Measurements from ENCODE around the gene STX8.
"Not testable (repeated sequence)": the region's sequence is repeated elsewhere in the genome, so short reads cannot be mapped to it uniquely, and the experiment has no call there.

STX8 gene

DNA sequence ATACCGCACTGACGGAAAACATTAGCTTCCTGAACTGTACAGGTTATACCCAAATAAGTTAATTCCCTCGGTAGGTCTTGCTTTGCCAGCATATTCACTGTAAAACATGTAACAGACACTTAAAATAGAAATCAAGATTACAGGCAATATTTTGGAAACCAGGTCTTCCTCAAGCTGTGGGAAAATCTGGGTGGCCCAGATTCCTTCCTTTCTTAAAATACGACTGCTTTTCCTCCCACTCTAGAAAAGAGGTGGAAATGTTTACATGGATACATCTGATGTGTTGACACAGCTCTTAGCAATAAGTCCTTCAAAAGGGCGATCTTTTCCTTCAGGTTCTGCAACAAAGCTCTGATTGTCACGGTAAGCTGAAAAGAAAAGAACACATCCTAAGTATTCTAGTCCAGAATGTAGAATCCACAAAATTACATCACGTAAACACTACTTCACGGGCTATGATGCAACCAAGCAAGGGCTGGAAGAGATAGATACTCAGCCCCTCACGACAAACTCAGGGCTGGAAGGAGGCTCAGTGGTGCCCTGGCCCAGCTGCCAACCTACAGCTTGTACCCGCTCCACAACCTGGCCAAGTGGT, 18.4 kb downstream of the STX8 start:
- in situ Hi-C loops (cut with HindIII; ENCODE audit: low sequenced_read_pairs) = no loop called here

DNA sequence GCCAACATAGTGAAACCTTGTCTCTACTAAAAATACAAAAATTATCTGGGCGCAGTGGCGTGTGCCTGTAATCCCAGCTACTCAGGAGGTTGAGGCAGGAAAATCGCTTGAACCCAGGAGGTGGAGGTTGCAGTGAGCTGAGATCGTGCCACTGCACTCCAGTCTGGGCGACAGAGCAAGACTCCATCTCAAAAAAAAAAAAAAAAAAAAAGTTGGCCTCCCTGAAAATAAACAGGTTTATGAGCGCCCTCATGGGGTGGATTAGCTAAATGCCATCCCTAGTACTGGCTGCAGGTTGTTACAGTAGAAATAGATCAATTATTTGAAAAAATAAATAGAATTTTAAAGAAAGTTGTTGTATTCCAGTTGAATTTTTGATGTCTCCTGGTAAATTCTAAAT, 20.9 kb downstream of the STX8 start:
- in situ Hi-C loops (cut with HindIII; ENCODE audit: low sequenced_read_pairs) = not testable (repeated sequence)

- in situ Hi-C loops (cut with HindIII; ENCODE audit: low sequenced_read_pairs) = no loop called here
These were observed 22.0 kb downstream of the STX8 start for GRCh38 chr17:9553596-9553995.

DNA sequence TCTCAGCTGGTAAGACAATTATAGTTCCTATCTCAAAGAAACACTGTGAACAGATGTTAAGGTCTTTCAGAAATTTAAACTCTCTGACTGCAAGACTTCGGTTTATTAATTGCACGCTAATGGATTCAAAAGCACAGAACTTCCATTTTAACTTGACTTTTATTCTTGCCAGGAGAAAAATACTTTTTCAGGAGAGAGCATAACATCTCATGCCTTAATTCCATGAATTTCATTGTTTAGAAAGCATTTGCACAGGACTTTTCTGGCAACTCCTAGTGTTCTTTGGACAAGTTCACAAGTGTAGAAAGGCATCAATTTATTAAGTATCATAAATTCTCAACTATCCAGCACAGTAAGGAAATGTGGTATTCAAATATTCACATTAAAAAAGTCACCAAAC, 22.4 kb downstream of the STX8 start:
- in situ Hi-C loops (cut with HindIII; ENCODE audit: low sequenced_read_pairs) = no loop called here

DNA sequence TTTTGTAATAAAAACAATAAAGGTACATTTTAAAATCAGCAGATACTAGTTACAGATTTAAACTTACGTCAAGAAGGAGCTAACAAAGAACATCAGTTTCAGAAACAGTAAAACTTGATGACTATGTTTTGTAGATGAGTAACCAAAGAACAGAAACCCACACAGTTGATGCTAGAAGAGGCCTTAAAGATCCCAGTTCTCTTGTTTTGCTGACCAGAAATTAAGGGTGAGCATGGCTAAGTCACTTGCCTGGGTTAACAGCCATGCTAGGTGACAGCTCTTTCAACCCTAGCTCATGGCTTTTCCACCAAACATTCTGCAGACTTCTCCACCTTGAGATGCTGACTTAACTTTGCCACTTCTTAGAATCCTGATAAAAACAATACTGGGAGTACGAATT, 26.4 kb downstream of the STX8 start:
- in situ Hi-C loops (cut with HindIII; ENCODE audit: low sequenced_read_pairs) = no loop called here

GRCh38 chr17:9544221-9544620, 31.4 kb downstream of the STX8 start:
- in situ Hi-C loops (cut with HindIII; ENCODE audit: low sequenced_read_pairs) = no loop called here

DNA sequence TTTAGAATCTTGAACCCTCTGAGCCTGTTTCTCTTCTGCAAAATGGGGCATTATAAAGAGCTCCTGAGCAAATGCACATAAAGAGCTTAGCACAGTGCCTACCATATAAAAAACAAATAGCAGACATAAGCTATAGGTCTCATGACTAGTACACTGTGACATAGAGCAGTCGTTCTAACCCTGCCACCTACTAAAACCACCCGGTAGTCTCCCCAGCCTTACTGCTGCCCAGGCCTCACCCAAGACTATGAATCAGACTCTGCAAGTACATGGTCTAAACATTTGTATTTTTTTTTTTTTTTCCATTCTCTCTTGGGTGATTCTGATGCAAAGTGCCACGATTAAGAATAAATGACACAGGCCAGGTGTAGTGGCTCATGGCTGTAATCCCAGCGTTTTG, 33.9 kb downstream of the STX8 start:
- in situ Hi-C loops (cut with HindIII; ENCODE audit: low sequenced_read_pairs) = no loop called here

GRCh38 chr17:9538626-9539025, 37.0 kb downstream of the STX8 start:
- in situ Hi-C loops (cut with HindIII; ENCODE audit: low sequenced_read_pairs) = no loop called here

- in situ Hi-C loops (cut with HindIII; ENCODE audit: low sequenced_read_pairs) = no loop called here
These were observed 38.3 kb downstream of the STX8 start for GRCh38 chr17:9537177-9537776.

GRCh38 chr17:9536061-9536460, 39.6 kb downstream of the STX8 start:
- in situ Hi-C loops (cut with HindIII; ENCODE audit: low sequenced_read_pairs) = no loop called here

DNA sequence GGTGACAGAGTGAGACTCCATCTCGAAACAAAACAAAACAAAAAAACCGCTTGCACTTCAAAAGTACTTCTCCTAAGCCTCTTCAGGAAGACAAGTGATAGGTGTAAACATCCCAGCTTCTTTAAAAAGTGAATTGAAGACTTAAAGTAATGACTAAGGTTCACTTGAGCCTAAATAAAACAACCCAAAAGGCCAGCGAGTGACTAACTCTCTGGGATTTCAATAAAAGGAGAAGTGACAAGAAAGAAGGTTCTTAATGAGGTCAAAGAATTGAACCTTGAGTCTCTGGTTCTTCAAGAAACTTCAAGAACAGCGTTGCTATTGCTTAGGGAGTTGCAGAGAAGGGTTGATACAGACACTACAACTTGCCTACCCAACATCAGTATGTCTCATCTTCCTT, 42.2 kb downstream of the STX8 start:
- in situ Hi-C loops (cut with HindIII; ENCODE audit: low sequenced_read_pairs) = no loop called here

- in situ Hi-C loops (cut with HindIII; ENCODE audit: low sequenced_read_pairs) = no loop called here
These were observed 42.9 kb downstream of the STX8 start for GRCh38 chr17:9532715-9533114.

GRCh38 chr17:9531034-9531433, 44.6 kb downstream of the STX8 start:
- in situ Hi-C loops (cut with HindIII; ENCODE audit: low sequenced_read_pairs) = no loop called here

DNA sequence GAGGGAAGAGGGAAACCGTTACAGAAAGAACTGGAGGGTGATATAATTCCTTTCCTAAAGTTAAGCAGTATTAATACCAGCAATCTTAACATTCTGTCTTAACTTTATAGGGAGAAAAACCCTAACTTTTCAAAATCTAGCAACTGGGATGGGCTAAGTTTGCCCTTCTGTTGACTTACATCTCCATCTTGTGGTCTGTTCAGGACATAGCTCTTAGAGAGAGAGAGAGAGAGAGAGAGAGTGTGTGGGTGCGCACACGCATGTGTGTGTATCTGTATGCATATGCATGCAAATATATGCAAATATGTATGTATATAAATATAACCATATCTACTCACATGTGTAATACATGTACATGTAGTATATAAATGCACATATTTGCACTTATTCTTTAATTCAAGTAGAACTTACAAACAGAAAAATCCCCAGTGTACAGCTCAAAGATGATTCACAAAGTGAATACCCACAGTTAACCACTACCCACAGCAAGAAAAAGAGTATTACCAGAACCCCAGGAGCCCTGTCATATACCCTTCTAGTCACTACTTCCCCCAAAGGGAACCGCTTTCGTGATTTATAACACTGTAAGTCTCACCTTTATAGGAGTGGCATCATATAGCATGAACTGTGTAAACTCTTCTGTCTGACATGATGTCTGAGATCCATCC, 46.5 kb downstream of the STX8 start:
- in situ Hi-C loops (cut with HindIII; ENCODE audit: low sequenced_read_pairs) = no loop called here

DNA sequence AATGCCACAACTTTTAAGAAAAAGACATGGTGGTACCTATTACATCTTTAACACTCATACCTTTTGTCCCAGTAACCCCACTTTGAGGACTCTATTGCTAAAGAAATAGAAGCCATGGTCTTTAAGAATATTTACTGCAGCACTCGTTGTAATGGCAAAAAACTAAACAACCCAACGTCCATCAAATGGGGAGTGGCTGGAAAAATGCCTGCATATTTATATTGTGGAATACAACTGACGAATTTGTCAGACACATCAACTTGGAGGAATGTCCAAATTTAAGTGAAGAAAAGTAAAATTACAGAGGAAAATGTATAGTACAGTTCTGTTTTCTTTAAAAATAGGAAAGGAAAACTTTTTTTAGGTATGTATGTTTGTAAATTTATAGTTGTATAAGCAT, 47.8 kb downstream of the STX8 start:
- in situ Hi-C loops (cut with HindIII; ENCODE audit: low sequenced_read_pairs) = no loop called here

DNA sequence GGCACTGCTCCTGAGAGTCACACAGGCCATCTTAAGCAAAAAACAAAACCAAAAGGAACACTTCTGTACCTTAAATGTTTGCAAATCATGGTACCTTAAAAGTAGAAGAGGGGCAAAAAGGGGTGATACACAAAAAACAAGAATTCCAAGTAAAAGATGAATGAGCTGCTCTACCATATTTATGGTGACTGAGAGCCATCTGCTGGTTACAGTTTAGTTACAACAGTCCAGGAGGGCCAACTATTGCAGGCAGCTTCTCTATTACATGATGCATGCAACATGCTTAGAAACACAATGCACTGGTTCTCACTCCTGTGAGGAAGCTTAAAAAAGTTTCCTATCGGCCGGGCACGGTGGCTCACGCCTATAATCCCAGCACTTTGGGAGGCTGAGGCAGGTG, 53.5 kb downstream of the STX8 start:
- in situ Hi-C loops (cut with HindIII; ENCODE audit: low sequenced_read_pairs) = loop anchor here (25.0 kb wide), 1 partner anchor 185 kb away; no protein-coding TSS in a partner anchor

- in situ Hi-C loops (cut with HindIII; ENCODE audit: low sequenced_read_pairs) = loop anchor here (25.0 kb wide), 1 partner anchor 184 kb away; no protein-coding TSS in a partner anchor
These were observed 54.6 kb downstream of the STX8 start for GRCh38 chr17:9521062-9521461.

- in situ Hi-C loops (cut with HindIII; ENCODE audit: low sequenced_read_pairs) = loop anchor here (25.0 kb wide), 1 partner anchor 183 kb away; no protein-coding TSS in a partner anchor
These were observed 55.0 kb downstream of the STX8 start for GRCh38 chr17:9520649-9521048.

DNA sequence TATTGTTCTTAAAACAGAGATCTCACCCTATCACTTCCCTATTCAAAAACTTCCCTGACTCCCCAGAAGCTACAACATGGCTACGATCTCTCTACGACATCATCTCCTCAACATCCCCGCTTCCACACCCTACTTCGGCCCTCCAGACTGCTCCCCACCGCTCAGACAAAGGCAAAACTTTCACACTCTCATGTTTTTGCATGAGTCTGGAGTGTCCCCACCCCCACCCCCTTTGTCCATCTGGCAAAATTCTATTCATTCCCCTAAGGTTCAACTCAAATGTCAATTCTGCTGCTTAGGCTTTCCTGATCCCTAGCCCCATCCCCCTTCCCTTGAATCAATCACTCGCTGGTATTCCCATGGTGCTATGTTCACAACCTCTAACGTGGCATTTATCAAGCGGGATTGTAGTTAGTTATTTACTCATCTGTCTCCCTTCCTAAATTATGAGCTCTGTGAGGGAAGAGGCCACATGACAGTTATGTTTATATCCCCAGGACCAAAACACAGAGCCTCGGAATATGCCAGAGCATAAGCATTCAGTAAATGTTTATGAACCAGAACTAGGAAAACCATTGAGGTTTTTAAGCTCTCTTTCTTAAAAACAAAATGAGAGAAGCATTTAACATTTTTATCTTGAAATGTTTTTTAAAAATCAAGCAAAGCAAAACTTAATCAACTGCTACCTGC, 55.9 kb downstream of the STX8 start:
- in situ Hi-C loops (cut with HindIII; ENCODE audit: low sequenced_read_pairs) = loop anchor here (25.0 kb wide), 1 partner anchor 182 kb away; no protein-coding TSS in a partner anchor

- in situ Hi-C loops (cut with HindIII; ENCODE audit: low sequenced_read_pairs) = loop anchor here (25.0 kb wide), 1 partner anchor 180 kb away; no protein-coding TSS in a partner anchor
These were observed 58.2 kb downstream of the STX8 start for GRCh38 chr17:9517396-9517795.

DNA sequence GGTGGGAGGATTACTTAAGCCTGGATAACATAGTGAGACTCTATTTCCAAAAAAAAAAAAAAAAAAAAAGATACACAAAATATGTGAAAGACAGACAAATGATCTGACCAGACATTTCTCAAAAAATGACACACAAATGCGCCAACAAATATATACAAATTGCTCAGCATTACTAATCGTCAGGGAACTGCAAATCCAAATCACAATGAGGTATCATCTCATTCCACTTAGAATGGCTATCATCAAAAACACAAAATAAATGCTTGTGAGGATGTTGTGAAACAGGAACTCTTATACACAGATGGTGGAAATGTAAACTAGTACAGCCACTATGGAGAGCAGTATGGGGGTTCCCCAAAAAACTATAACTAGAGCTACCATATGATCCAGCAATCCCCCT, 62.4 kb downstream of the STX8 start:
- in situ Hi-C loops (cut with HindIII; ENCODE audit: low sequenced_read_pairs) = loop anchor here (25.0 kb wide), 1 partner anchor 176 kb away; no protein-coding TSS in a partner anchor

Data from endothelial cell of hepatic sinusoid (primary cell).